Gastrocnemius medialis (tissue), 4 donors: Measurements from ENCODE around the gene DCHS2.
A peak's percentile ranks its signal among the peaks of the same experiment; 100 is the strongest.

ENCODE experiments used
- POLR2A ChIP-seq, 2 donors: fragments of 450-650 bp; IDR thresholded peaks; one replicate each; pipeline ENCODE4 v1.6.1; 2017; ENCODE audit warnings: antibody characterized with exemption in 2 of 2, mild to moderate bottlenecking in 2 of 2, moderate library complexity in 2 of 2
- TF ChIP-seq, protein P1 (sequence below), 5 experiments: fragments of 450-650 bp in 3 of 5; fragments of 200-600 bp in 2 of 5; sonication (generic) in 2 of 5; IDR thresholded peaks in 4 of 5; conservative IDR thresholded peaks in 1 of 5; 1 replicate in 4 of 5; 2 replicates in 1 of 5; pipeline ENCODE4 v1.5.1; 2016 to 2019; ENCODE audit warnings: antibody characterized with exemption in 5 of 5, mild to moderate bottlenecking in 3 of 5, moderate library complexity in 3 of 5

DNA sequence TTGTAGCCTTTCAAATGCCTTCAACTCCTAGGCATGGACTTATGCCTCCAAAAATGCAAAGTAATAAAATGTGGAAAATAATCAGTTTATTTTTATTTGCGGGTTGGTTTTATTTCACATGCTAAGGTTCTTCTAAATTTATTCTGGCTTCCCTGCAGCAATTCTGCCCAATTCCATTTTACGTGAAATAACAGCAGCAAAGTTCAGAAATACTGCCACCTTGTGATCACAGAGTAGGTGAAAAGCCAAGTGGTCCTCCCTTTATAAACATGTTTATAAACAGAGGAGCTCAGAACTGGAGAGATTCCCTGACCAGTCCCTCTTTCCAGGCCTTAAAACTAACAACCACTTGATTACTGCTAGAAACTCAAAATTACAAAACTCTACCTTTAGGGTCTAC, 14.7 kb upstream of the DCHS2 start:
- TF ChIP-seq, protein P1, sequence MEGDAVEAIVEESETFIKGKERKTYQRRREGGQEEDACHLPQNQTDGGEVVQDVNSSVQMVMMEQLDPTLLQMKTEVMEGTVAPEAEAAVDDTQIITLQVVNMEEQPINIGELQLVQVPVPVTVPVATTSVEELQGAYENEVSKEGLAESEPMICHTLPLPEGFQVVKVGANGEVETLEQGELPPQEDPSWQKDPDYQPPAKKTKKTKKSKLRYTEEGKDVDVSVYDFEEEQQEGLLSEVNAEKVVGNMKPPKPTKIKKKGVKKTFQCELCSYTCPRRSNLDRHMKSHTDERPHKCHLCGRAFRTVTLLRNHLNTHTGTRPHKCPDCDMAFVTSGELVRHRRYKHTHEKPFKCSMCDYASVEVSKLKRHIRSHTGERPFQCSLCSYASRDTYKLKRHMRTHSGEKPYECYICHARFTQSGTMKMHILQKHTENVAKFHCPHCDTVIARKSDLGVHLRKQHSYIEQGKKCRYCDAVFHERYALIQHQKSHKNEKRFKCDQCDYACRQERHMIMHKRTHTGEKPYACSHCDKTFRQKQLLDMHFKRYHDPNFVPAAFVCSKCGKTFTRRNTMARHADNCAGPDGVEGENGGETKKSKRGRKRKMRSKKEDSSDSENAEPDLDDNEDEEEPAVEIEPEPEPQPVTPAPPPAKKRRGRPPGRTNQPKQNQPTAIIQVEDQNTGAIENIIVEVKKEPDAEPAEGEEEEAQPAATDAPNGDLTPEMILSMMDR (IDR thresholded peaks at IDR 0.05 in 4 of 5, conservative IDR thresholded peaks at IDR 0.05 in 1 of 5): peak in 2 of 5 experiments; percentile 26 to 27
- TF ChIP-seq POLR2A (IDR thresholded peaks at IDR 0.05): no peak
